Calu3 (cell line): Measurements from ENCODE around the gene MRPL55. TPM values are rescaled to one million over a fixed set of nuclear protein-coding genes. Genes with fewer than 3 reads are reported as not detected.

Experiments used
- microRNA-seq: library from miRNA; unstranded; fragments of <30 nt; microRNA quantifications from one replicate; pipeline ENCODE4 v1.2.0, GENCODE V29; 2022
- total RNA-seq: library from RNA; stranded (reverse); gene quantifications from 2 replicates; pipeline ENCODE4 v1.2.3, GENCODE V29; 2022

MRPL55 gene
- total RNA-seq, 1 experiment from 2014 or later = 72.3 TPM

Small RNA genes within 50 kb of the gene (microRNA-seq; reads per million reads assigned to microRNA genes)
- 113 reads per million, percentile 64 among the genes with 10 or more reads in this experiment for gene MIR3620

Other genes with a start within 250 kb of the MRPL55 start
- 0.24 and 0.37 TPM in 2 replicates for gene WNT9A, start 161.4 kb downstream of the MRPL55 start, total RNA-seq
- gene WNT3A, start 102.3 kb downstream of the MRPL55 start, total RNA-seq = not detected in 2 replicates
- gene ARF1, start 26.6 kb downstream of the MRPL55 start, total RNA-seq = 510 and 512 TPM in 2 replicates
- 38.1 and 39.3 TPM in 2 replicates for gene C1orf35, start 6.0 kb downstream of the MRPL55 start, total RNA-seq
- 238 and 262 TPM in 2 replicates for gene GUK1, start 31.0 kb upstream of the MRPL55 start, total RNA-seq
- 1.2 and 1.3 TPM in 2 replicates for gene GJC2, start 40.6 kb upstream of the MRPL55 start, total RNA-seq
- gene IBA57, start 56.5 kb upstream of the MRPL55 start, total RNA-seq = 9.2 and 9.5 TPM in 2 replicates
- gene OBSCN, start 98.7 kb upstream of the MRPL55 start, total RNA-seq = 18.5 and 19.5 TPM in 2 replicates